DMS114 treated with DMSO at 0.1 percent for 48 hours (cell line): ENCODE results near the gene DPH2.

Experiments
- DNase-seq: peaks from one replicate; lab custom pipeline; 2025; ENCODE audit not compliant: unreplicated experiment; lab: John Stamatoyannopoulos, UW

DPH2 gene, protein sequence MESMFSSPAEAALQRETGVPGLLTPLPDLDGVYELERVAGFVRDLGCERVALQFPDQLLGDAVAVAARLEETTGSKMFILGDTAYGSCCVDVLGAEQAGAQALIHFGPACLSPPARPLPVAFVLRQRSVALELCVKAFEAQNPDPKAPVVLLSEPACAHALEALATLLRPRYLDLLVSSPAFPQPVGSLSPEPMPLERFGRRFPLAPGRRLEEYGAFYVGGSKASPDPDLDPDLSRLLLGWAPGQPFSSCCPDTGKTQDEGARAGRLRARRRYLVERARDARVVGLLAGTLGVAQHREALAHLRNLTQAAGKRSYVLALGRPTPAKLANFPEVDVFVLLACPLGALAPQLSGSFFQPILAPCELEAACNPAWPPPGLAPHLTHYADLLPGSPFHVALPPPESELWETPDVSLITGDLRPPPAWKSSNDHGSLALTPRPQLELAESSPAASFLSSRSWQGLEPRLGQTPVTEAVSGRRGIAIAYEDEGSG

DNA sequence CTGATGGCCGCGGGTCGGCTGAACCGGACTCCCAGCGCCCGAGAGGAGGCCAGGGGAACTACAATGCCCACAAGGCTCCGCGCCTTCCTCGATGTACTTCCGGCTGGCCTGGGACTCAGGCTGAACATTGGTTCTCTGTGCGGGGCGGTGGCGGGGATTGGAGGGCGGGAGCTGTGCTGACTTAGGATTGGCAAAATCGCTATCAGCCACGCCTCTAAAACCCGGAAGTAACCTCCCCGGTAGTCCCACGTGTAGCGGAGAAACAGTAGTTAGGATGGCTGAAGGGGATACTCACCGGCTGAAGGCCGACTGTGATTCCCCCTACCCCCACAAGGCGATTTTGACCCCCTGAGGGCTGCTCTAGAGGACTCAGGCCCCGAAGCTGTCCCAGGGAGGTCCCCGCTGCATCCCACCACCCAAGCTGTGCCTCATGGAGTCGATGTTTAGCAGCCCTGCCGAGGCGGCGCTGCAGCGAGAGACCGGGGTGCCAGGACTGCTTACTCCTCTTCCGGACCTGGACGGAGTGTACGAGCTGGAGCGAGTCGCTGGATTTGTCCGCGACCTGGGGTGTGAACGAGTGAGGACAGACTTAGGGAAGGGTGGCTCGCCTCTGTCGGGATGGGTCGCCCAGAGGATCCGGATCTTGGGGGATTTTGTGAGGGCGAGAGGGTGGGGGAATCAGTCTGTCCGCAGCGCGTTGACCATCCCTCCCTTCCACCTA lies at the start of gene DPH2:
Gene DPH2 (plus strand): TSS at position 265 of the 721 bp plus-strand sequence. CDS start 166 bp downstream, at position 431.
- DNase-seq = peak; percentile 97

DNA sequence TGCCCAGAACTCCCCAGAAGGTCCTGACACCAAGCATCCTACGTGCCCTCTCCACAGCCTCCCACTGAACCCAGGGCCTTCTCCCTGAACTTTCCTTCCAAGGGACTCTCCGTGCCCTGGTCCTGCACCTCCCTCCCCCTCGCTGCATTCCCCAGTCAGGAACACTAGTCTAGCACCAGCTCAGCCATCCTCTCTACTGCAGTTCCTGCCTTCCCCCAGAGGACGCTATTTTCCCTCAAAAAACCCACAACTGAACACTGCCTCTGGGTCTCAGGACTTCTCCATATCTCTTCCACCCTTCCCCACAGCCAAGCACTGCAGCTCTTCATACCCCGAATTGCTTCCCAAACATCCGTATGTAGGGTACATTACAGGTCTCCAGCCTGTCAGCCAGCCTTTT lies 48.8 kb upstream of the DPH2 start:
- no peak for DNase-seq

DNA sequence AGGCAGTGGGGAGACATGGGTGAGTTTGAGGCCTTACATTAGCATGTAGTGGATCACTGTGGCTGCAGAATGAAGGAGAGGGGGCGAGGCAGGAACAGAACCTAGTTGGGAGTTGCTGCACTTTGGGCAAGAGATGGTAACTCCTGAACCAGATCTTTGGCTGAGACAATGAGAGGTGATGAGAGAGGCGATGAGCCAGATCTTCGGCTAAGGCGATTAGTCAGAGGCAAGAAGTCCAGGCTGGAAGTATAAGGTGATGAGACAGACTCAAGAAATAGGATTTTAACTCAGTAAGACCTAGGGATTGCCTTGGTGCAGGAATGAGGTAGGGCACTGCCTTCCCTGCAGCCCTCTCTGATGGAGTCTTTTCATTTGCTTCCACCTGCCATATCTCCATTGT lies 45.3 kb upstream of the DPH2 start:
- no peak for DNase-seq

DNA sequence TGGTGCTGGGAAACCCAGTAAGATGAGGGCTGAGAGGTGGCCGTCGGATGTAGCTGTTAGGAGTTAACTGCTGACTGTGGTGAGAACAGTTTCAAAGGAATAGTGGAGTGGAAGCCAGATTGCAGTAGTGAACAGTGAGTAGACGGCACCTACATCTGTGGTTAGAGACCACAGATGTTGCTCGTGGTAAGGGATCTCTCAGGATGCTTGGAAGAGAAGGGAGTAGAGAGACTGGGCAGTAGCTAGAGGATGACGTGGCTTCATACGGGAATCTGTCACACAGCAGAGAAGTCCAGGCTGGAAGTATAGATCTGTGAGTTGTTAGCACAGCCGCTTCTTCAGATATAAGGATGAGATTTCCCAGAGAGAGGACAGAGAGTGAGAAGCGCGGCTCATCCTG lies 44.0 kb upstream of the DPH2 start:
- DNase-seq = no peak

DNA sequence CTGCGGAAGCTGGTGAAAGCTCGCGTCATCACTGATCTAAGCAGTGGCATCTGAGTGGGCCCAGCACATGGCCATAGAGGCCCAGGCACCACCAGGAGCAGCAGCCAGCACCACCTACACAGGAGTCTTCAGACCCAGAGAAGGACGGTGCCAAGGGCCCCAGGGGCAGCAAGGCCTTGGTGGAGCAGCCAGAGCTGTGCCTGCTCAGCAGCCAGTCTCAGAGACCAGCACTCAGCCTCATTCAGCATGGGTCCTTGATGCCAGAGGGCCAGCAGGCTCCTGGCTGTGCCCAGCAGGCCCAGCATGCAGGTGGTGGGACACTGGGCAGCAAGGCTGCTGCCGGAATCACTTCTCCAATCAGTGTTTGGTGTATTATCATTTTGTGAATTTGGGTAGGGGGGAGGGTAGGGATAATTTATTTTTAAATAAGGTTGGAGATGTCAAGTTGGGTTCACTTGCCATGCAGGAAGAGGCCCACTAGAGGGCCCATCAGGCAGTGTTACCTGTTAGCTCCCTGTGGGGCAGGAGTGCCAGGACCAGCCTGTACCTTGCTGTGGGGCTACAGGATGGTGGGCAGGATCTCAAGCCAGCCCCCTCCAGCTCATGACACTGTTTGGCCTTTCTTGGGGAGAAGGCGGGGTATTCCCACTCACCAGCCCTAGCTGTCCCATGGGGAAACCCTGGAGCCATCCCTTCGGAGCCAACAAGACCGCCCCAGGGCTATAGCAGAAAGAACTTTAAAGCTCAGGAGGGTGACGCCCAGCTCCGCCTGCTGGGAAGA lies 39.5 kb upstream of the DPH2 start:
- no peak for DNase-seq

DNA sequence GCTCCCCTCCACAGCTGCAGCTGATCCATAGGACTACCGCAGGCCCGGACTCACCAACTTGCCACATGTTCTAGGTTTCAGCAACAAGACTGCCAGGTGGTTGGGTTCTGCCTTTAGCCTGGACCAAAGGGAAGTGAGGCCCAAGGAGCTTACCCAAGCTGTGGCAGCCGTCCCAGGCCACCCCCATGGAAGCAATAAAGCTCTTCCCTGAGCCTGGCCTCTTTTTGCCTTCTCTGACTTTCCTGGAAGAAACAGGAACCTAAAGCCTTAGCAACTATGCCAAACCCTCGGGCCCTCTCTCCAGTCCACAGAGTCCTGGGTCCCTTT lies 38.9 kb upstream of the DPH2 start:
- no peak for DNase-seq

DNA sequence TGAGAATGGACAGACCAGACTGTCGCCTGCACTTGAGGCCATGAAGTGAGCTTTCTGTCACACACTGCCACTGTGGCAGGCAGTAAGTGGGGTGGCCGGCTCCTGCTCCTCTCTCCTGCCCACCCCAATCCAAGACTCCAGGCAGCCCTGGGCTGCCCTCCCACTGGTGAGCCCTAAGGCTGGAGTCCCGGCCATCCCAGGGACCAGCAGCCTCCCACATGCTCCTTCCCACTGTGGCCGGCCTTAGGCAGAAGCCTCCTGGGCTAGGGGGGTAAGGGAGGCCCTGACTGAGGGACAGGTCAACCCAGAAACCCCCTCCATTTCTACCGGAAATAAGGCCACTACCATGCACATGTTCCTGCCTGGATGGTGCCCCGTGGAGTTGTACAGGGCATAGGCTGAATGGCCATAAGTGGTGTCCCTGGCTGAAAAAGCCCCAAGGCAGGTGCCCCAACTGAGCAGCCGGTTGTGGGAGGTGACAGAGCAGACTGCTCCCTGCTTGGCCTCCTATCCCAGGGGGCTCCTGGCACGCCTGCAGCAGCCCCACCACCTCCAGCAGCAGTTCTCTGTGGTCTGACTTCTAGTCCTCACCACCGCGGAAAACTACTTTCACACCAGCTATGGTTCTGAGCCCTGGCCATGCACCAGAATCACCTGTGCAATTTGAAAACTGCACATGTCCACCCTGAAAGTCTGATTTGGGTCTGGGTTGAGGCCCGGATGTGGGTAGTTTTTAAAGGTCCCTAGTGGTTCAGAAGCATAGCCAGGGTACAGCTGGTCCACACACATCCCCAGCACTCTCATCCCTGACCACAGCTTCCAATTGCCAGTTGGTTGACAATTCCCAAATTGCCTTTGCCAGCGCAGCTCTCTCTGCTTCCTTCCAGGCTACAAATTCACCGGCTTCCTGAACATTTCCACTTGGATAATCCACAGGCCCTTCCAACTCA lies 37.8 kb upstream of the DPH2 start:
- DNase-seq = no peak

DNA sequence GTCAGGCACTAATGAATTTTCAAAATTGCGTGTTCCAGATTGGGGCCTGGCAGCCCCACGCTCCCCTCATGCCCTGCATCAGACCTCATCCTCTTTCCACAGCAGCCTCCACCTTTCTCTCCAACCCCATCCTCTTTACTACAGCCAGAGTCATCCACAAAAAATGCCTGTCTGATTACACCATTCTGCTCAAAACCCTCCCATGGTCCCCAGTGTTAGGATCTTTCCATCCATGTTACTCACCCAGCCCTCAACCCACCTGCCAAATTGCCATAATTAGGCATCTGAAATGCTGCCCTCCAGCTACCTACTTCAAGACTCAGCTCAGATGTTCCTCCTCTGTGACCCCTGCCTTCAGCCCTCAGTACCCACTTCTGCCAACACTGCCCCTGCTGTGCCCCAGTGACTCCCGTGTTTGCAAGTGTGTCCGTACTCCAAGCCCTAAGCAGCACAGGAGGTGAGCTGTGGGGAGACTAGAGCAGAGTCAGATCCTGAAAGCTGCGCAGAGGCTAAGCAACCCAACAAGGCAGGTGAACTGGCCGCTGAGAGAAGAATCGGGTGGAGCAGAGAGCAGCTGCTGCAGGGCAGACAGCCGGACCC lies 36.9 kb upstream of the DPH2 start:
- DNase-seq = no peak

DNA sequence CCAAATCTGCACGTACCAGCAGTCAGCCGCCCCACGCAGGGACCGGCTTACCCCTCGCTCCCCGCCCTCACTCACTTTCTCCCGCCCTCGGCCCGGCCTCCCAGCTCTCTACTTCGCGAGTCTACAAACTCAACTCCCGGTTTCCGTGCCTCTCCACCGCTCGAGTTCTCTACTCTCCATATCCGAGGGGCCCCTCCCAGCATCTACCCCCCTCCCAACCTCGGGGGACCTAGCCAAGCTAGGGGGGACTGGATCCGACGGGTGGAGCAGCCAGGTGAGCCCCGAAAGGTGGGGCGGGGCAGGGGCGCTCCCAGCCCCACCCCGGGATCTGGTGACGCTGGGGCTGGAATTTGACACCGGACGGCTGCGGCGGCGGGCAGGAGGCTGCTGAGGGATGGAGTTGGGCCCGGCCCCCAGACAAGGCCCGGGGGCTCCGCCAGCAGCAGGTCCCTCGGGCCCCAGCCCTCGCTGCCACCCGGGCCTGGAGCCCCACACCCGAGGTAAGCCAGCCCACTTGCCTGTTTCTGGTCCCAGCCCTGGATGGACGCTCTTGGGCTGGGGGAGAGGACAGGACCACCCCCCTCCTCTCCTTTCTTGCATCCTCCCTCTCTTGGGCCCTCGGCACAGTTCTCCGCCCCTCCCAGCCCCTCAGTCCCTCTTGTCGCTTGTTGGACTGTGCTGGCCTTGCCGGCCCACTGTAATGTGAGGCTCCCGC lies 36.3 kb upstream of the DPH2 start, which contains the start of gene ARTN:
Gene ARTN (plus strand): TSS at position 416 of the 715 bp plus-strand sequence. CDS start 1,856 bp downstream, outside the sequence.
- DNase-seq = no peak

DNA sequence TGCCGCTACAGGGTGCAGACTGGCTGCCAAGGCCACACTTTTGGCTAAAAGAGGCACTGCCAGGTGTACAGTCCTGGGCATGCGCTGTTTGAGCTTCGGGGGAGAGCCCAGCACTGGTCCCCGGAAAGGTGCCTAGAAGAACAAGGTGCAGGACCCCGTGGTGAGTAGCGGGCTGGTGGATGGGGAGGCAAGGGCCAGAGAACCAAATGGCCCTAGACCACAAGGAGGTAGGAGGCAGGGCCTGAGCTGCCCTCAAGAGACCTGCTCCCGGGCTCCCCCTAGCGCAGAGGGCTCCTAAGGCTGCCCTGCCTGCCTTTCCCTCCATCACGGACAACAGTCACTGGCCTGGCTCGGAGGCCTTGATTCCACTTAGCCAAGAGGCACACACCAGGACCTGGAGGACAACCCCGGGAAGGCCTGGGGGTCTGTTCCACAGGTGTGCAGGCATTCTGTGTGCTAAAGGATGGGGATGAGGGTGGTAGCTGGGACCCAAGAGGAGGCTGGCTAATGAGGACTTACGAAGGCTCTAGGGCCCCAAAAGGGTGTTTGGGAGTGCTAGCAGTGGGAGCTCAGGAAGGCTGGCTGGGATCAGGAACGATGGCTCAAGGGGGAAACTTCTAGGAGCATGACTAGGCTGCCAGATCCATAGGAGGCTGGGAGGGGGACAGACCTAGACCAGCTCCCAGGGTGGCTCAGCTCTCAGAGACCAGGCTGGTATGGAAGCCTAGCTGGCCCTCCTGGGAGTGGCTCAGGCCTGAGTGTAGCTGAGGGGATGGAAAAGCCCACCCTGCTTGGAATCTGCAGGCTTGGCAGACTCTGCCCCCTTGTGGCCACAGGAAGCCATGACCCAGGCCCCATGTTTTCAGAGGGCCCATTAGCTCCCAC lies 35.5 kb upstream of the DPH2 start:
- DNase-seq = peak; percentile 24

DNA sequence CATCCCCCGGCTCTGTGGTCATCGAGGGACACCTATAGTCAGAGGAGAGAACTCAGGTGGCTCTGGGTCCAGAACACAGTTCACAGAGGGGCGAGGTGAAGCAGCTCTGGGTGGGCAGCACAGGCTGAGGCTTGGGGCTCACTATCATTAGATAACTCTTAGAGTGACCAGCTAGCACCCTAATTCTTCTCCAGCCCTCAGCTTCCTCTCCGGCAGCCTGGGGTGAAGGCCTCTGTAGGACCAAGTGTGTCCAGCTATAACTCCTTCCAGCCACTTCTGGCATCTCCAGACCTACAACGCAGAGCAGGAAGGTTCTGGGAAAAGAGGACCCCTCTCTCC lies 34.9 kb upstream of the DPH2 start:
- DNase-seq = no peak

DNA sequence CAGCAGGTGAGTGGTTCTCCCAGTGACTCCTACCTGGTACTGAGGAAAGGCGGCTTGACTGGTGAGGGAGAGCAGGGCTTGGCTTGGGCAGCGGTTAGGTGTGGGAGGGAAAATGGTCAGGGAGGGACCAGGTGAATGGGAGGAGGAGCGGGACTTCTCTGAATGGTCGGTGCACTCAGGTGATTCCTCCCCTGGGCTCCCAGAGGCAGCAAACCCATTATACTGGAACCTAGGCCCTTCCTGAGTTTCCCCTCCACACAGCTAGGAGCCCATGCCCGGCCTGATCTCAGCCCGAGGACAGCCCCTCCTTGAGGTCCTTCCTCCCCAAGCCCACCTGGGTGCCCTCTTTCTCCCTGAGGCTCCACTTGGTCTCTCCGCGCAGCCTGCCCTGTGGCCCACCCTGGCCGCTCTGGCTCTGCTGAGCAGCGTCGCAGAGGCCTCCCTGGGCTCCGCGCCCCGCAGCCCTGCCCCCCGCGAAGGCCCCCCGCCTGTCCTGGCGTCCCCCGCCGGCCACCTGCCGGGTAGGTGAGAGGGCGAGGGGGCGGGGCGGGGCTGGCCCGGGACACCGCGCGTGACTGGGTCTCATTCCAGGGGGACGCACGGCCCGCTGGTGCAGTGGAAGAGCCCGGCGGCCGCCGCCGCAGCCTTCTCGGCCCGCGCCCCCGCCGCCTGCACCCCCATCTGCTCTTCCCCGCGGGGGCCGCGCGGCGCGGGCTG lies 33.9 kb upstream of the DPH2 start:
- no peak for DNase-seq

DNA sequence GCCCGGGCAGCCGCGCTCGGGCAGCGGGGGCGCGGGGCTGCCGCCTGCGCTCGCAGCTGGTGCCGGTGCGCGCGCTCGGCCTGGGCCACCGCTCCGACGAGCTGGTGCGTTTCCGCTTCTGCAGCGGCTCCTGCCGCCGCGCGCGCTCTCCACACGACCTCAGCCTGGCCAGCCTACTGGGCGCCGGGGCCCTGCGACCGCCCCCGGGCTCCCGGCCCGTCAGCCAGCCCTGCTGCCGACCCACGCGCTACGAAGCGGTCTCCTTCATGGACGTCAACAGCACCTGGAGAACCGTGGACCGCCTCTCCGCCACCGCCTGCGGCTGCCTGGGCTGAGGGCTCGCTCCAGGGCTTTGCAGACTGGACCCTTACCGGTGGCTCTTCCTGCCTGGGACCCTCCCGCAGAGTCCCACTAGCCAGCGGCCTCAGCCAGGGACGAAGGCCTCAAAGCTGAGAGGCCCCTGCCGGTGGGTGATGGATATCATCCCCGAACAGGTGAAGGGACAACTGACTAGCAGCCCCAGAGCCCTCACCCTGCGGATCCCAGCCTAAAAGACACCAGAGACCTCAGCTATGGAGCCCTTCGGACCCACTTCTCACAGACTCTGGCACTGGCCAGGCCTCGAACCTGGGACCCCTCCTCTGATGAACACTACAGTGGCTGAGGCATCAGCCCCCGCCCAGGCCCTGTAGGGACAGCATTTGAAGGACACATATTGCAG lies 33.2 kb upstream of the DPH2 start:
- no peak for DNase-seq

DNA sequence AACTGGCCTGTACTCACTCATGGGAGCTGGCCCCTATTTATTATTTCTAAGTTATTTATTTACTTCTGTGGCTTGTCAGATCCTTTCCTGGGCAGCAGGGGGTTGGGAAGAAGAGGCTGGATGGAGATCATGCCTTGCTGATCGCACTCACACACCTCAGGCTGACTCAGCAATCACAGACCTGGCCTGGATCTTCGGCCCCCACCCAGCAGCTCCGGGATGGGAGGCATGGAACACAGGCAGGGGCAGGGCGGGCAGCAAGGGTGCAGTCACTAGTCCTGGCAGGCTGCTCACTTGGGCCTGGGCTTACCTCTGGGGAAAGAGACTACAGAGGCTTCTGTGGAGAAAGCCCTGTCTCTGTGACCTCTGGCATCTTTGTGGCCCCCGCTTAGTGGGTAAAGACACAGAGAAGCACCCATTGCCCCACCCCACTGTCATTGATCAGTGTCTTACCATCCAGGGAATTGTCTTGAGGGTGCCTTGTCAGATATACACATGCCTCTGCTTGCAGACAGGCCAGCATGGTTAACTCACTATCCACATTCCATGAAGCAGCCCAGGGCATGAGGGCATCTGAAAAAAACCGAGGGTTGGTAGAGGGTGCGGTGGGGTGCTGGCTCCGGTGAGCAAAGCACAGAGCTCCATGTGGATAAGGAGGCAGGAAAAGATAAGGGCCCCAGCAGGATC lies 32.5 kb upstream of the DPH2 start:
- no peak for DNase-seq

DNA sequence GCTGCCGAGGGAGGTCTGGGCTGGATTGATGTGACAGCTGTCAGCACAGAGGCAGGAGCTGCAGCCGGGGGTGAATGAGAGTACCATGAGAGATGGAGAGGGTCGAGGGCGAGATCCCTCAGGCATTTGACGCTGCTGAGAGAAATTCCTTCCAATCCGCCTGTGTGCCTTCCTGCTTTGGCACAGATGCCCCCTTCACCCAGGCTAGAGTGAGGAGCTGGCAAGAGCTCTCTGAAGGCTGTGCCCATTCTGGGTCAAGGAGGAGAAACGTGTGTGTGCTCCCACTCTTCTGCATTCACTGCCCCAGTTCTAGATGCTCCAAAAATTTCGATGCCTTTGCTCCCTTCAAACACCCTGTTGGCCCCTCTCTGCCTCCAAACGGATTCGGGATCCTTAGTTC lies 31.4 kb upstream of the DPH2 start:
- DNase-seq = no peak

DNA sequence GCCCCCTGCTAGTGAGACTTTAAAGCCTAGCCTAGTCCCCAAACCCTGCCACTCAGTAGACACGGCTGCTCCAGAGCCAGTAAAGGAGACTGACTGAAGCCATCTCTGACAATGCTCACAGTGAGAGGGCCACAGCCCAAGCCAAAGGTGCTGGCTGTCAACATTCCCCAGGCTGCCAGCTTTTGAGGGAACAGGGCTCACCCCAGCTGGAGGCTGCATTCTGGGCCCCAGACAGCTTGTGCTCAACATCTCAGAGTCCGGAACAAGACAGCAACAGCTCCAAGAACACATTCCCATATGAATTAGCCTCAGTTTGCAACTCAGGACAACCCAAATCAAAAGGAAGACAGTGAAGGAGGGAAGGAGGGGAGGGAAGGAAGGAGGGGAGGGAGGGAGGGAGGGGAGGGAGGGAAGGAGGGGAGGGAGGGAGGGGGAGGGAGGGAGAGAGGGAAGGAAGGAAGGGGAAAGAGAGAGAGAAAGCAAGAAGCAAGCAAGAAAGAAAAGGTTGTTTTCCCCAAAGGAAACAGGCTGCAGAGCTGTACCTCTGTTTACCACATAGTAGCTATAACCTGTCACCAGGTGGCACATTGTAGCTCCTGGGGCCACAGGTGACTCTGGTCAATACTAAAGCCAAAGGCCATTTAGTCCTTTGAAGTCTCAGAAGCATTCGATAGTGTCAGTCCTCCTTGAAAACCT lies 30.8 kb upstream of the DPH2 start:
- DNase-seq = no peak
